Skeletal muscle tissue (tissue), 4 donors: Measurements from ENCODE around the gene BAK1. TPM values are rescaled to one million over a fixed set of nuclear protein-coding genes. Genes with fewer than 3 reads are reported as not detected.

Source experiments
- H3K27ac ChIP-seq: one replicate; pipeline ENCODE4 v1.7.0; 2013; ENCODE audit warnings: mild to moderate bottlenecking, low read depth, low read length, inconsistent platforms
- H3K27me3 ChIP-seq, 3 donors: one replicate each; pipeline ENCODE4 v1.7.0; 2013; ENCODE audit warnings: low read length in 3 of 3; ENCODE audit not compliant: control insufficient read depth in 3 of 3, insufficient read depth in 3 of 3
- H3K36me3 ChIP-seq, 3 donors: one replicate each; pipeline ENCODE4 v1.7.0; 2013; ENCODE audit warnings: low read length in 3 of 3; ENCODE audit not compliant: control insufficient read depth in 3 of 3, insufficient read depth in 3 of 3
- H3K4me1 ChIP-seq, 3 donors: one replicate each; pipeline ENCODE4 v1.7.0; 2013; ENCODE audit warnings: low read length in 3 of 3, mild to moderate bottlenecking in 3 of 3; ENCODE audit not compliant: control insufficient read depth in 3 of 3, insufficient read depth in 3 of 3
- H3K4me3 ChIP-seq, 3 donors: one replicate each; pipeline ENCODE4 v1.7.0; 2013; ENCODE audit warnings: low read length in 3 of 3
- H3K9ac ChIP-seq, 3 donors: one replicate each; pipeline ENCODE4 v1.7.0; 2013; ENCODE audit warnings: low read length in 3 of 3, mild to moderate bottlenecking in 3 of 3, moderate library complexity in 2 of 3, low read depth in 1 of 3
- H3K9me3 ChIP-seq, 3 donors: one replicate each; pipeline ENCODE4 v1.7.0; 2013; ENCODE audit warnings: low read length in 3 of 3; ENCODE audit not compliant: control insufficient read depth in 3 of 3
- total RNA-seq: library from RNA; depleted of rRNA; stranded (reverse); fragments of >200 nt; gene quantifications from one replicate; pipeline ENCODE4 v1.2.3, GENCODE V29; 2014
- donor health status: Osteomylitis.

BAK1 gene
- total RNA-seq, 1 donor from 2014 or later, result 9.9 TPM

- Histone ChIP-seq H3K9me3 (no peaks in the 10 kb centered on the region), H3K4me1 (peaks cover 38 to 53% (median 40%) of the 10 kb centered on the region in 3 donors), H3K27me3 (no peaks in the 10 kb centered on the region), H3K9ac (peak overlapping the region in 2 of 3 donors; percentile 46 to 80), H3K36me3 (no peaks in the 10 kb centered on the region), H3K27ac (peak overlapping the region; percentile 96), H3K4me3 (no peak overlapping the region)
Measured at GRCh38 chr6:33588894-33589293, 8.8 kb upstream of the BAK1 start.

GRCh38 chr6:33587529-33587928 lies 7.5 kb upstream of the BAK1 start:
- Histone ChIP-seq H3K27ac (no peak overlapping the region), H3K36me3 (no peaks in the 10 kb centered on the region), H3K4me3 (no peak overlapping the region), H3K4me1 (peaks cover 38 to 53% (median 40%) of the 10 kb centered on the region in 3 donors), H3K27me3 (no peaks in the 10 kb centered on the region), H3K9me3 (no peaks in the 10 kb centered on the region), H3K9ac (no peak overlapping the region)

DNA sequence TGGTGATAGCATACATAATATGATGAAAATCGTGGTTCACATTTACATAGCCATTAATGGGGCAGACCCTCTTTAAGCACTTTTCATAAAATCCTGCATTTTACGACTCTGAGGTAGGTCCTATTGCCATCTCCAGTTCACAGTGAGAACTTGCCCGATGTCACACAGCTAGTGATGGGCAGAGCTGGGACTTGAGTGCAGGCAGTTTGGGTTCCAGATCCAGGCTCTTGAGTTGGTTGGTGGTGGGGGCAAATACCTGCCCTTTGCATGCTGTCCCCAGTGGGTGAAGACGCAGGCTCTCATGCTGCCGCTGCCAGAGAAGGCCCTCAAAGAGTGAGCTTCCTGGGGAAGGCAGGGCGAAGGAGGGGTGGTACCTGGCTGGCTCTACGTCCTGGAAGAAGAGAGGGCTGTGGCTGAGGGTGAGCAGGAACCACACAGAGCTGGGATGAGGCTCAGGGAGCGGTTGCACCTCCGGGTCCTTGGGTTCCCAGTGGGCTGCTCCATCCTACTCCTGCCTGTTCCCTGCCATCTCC lies 6.1 kb upstream of the BAK1 start:
- peak overlapping the region in 1 of 3 donors; percentile 64 for H3K9ac ChIP-seq
- no peaks in the 10 kb centered on the region for H3K36me3 ChIP-seq
- H3K9me3 ChIP-seq, result no peaks in the 10 kb centered on the region
- no peak overlapping the region for H3K27ac ChIP-seq
- H3K4me3 ChIP-seq, result peak overlapping the region in 1 of 3 donors; percentile 49
- H3K4me1 ChIP-seq, result peaks cover 38 to 50% (median 40%) of the 10 kb centered on the region in 3 donors
- no peaks in the 10 kb centered on the region for H3K27me3 ChIP-seq

DNA sequence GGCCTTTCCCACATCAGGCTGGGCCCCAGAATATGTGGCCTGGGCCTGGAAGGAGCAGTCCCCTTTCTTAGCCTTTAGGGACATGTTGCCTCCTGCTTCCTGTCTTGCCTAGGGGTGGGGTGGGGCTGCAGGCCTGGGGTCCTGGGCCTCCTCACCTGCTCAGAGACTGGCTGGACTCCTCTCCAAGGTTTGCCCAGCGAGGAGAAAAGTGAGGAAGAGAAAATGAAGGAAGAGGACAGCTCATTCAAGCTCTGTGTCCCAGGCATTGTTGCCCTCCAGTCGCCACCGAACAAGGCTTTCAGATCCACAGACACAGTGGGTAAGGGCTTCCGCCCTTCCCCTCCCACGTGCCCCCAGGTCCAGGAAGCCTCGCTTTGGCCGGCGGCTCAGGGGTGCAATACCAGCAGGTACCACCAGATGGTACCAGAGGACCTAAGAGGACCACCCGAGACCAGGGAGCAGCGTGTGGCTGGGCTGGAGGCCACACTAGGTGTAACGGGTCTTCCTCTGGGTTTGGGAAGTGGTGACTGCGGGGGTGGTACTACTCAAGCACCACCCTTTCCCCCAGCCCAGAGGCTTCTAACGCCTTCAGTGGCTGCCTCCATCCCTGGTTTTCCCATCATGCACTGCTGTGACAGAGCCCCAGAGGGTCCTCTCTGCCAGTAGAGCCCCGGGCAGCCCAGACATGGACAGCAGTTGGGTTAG lies 5.5 kb upstream of the BAK1 start:
- no peak overlapping the region for H3K27ac ChIP-seq

DNA sequence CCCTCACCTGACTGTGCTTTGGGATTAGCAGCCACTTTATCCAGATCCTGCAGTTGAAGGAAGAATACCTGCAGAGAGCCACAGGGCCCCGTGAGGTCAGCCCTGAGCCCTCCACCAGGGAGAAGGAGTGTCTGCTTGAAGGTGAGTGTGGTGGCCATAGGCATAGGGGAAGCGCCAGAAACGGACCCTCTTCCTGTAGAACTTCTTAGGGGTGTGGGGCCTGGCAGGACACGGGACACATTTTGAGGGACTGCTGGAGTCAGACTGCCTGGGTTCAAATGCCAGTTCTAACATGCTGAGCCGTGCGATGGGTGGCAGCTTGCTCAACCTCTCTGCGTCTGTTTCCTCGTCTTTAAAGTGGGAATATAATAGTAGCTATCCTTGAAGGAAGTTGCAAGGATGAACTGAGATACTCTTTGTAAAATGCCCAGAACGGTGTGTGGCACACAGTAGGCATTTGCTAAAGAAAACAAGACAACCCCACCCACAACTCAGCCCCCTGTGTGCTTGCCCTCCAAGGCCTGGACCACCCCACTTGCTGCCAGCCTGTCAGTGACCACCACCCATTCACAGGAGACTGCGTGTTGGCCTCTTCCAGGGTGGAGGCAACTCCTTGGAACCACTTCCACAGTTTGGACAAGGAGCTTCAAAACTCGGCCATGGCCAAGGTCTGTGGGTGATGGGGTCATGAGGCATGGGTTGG lies 4.8 kb upstream of the BAK1 start:
- H3K4me3 ChIP-seq, result no peak overlapping the region
- H3K27me3 ChIP-seq, result no peaks in the 10 kb centered on the region
- peak overlapping the region in 2 of 3 donors; percentile 32 to 33 for H3K9ac ChIP-seq
- H3K4me1 ChIP-seq, result peaks cover 28 to 41% (median 30%) of the 10 kb centered on the region in 3 donors
- no peak overlapping the region for H3K27ac ChIP-seq
- no peaks in the 10 kb centered on the region for H3K9me3 ChIP-seq
- no peaks in the 10 kb centered on the region for H3K36me3 ChIP-seq

More for the DNA sequence above, 5.5 kb upstream of the BAK1 start:
- Histone ChIP-seq H3K36me3 (no peaks in the 10 kb centered on the region), H3K4me1 (peaks cover 32 to 44% (median 33%) of the 10 kb centered on the region in 3 donors), H3K9ac (peak overlapping the region; percentile 20 to 64 (median 32)), H3K4me3 (peak overlapping the region; percentile 38 to 49 (median 44)), H3K27me3 (no peaks in the 10 kb centered on the region), H3K9me3 (no peaks in the 10 kb centered on the region)

- no peaks in the 10 kb centered on the region for H3K9me3 ChIP-seq
- H3K4me3 ChIP-seq, result no peak overlapping the region
- peaks cover 25 to 37% (median 27%) of the 10 kb centered on the region in 3 donors for H3K4me1 ChIP-seq
- no peaks in the 10 kb centered on the region for H3K36me3 ChIP-seq
- H3K9ac ChIP-seq, result no peak overlapping the region
- H3K27me3 ChIP-seq, result no peaks in the 10 kb centered on the region
- no peak overlapping the region for H3K27ac ChIP-seq
Measured at GRCh38 chr6:33583591-33584155, 3.6 kb upstream of the BAK1 start.

DNA sequence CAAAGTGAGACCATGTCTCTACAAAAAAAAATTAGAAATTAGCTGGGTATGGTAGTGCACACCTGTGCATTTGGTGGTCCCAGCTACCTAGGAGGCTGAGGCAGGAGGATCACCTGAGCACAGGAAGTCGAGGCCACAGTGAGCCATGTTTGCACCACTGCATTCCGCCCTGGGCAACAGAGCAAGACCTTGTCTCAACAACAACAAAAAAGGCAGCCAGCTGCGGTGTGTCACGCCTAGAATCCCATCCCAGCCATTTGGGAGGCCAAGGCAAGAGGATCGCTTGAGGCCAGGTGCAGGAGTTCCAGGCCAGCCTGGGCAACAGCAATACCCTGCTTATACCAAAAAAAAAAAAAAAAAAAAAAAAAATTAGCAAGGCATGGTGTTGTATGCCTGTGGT lies 1.1 kb upstream of the BAK1 start:
- H3K9me3 ChIP-seq, result no peaks in the 10 kb centered on the region
- no peak overlapping the region for H3K9ac ChIP-seq
- H3K27ac ChIP-seq, result no peak overlapping the region
- H3K27me3 ChIP-seq, result no peaks in the 10 kb centered on the region
- H3K36me3 ChIP-seq, result peaks cover 4 to 8% (median 8%) of the 10 kb centered on the region in 3 donors
- H3K4me3 ChIP-seq, result no peak overlapping the region
- H3K4me1 ChIP-seq, result peaks cover 24 to 34% (median 33%) of the 10 kb centered on the region in 3 donors

DNA sequence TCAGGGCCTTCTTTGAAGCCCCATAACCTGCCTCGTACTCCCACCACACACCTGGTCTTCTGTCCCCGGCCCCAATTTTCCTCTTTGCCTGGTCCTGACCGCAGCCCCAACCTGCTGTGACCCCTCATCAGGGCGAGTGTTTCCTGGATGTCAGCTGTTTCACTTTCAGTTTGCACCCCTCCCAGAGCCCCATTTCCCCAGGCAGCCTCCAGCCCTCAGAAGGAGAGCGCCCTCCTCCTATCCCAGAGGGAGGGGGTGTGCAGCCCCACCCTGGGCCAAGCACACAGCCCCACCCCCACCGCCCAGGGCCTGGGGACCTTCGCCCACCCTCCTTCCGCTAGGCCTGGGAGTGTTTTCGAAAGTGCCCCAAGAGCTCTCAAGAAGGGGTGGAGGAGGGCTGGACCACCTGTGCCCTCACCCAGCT lies 1.5 kb downstream of the BAK1 start:
- H3K27me3 ChIP-seq, result no peaks in the 10 kb centered on the region
- H3K4me1 ChIP-seq, result peaks cover 14 to 23% (median 22%) of the 10 kb centered on the region in 3 donors
- H3K4me3 ChIP-seq, result peak overlapping the region; percentile 35 to 81 (median 41)
- peaks cover 24 to 28% (median 25%) of the 10 kb centered on the region in 3 donors for H3K36me3 ChIP-seq
- H3K9me3 ChIP-seq, result no peaks in the 10 kb centered on the region
- H3K9ac ChIP-seq, result peak overlapping the region in 1 of 3 donors; percentile 50
- H3K27ac ChIP-seq, result peak overlapping the region; percentile 42

GRCh38 chr6:33578164-33578563 lies 1.9 kb downstream of the BAK1 start:
- Histone ChIP-seq H3K9ac (peak overlapping the region in 1 of 3 donors; percentile 50), H3K9me3 (no peaks in the 10 kb centered on the region), H3K4me3 (peak overlapping the region; percentile 24 to 41 (median 35)), H3K27ac (peak overlapping the region; percentile 42), H3K27me3 (no peaks in the 10 kb centered on the region), H3K36me3 (peaks cover 24 to 28% (median 25%) of the 10 kb centered on the region in 3 donors), H3K4me1 (peaks cover 14 to 23% (median 22%) of the 10 kb centered on the region in 3 donors)
